Measurements from ENCODE around the gene FLNC. TPM values are rescaled to one million over a fixed set of nuclear protein-coding genes. Genes with fewer than 3 reads are reported as not detected.
A peak's percentile ranks its signal among the peaks of the same experiment; 100 is the strongest.

The FLNC gene
- polyA plus RNA-seq, 1 of the 3 experiments (the other 2 are of a cell fraction): 43.7 TPM

DNA sequence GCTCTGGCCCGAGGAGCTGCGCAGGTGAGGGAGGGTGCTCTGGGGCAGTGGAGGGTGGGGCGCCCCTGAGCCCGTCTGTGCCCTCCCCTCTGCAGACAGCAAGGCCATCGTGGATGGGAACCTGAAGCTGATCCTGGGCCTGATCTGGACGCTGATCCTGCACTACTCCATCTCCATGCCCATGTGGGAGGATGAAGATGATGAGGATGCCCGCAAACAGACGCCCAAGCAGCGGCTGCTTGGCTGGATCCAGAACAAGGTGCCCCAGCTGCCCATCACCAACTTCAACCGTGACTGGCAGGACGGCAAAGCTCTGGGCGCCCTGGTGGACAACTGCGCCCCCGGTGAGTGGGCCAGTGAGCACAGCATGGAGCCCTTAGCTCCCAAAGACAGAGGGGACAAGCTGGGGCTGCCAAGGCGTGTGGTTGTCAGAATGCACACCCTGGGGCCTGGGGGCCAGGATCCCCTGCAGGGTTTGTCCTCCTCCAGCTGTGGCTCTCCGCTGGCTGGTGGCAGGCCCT is 5.1 kb downstream of the FLNC start:
- TF ChIP-seq POLR2AphosphoS5 (IDR thresholded peaks at IDR 0.05; ENCODE audit: low read depth, low read length) (no peak), RCOR1 (IDR thresholded peaks at IDR 0.05; ENCODE audit: low read length) (no peak), FOXJ3 (CRISPR knock-in tag; IDR thresholded peaks at IDR 0.05) (no peak), YY1 (IDR thresholded peaks at IDR 0.05; ENCODE audit: low read depth) (no peak)
- POLR2A ChIA-PET: no interaction called here
- H3K36me3 ChIP-seq (replicated peaks in 1 of 2; ENCODE audit: control insufficient read depth in 1 of 2, insufficient read depth in 2 of 2, low read length in 1 of 2): peaks cover 50 to 53% of the 10 kb centered on the region in 2 experiments
- peaks cover 19 to 30% of the 10 kb centered on the region in 2 experiments; a peak in 3 of 4 replicates for H3K4me1 ChIP-seq (ENCODE audit: control insufficient read depth in 1 of 2, insufficient read depth in 2 of 2, low read depth in 1 of 2, low read length in 1 of 2)
- H3K79me2 ChIP-seq (ENCODE audit: insufficient read depth): peaks cover 79% of the 10 kb centered on the region
- peak overlapping the region in 1 of 2 experiments; percentile 85; a peak in 1 of 4 replicates for H3K27ac ChIP-seq (ENCODE audit: low read depth in 2 of 2, low read length in 1 of 2)
- no peak overlapping the region for H3K9ac ChIP-seq
- no peak overlapping the region for H2AFZ ChIP-seq (ENCODE audit: low read depth)
- H3K9me2 ChIP-seq: no peaks in the 10 kb centered on the region
- H3K4me3 ChIP-seq (ENCODE audit: low read depth in 2 of 2, low read length in 1 of 2): no peak overlapping the region
- no peaks in the 10 kb centered on the region for H3K9me3 ChIP-seq
- peaks cover 18% of the 10 kb centered on the region for H3F3A ChIP-seq (replicated peaks; ENCODE audit: insufficient read depth)
- no peaks in the 10 kb centered on the region for H3K27me3 ChIP-seq (ENCODE audit: insufficient read depth)
- H3K4me2 ChIP-seq: 0 out of 2 replicates have a peak overlapping the region, but pooled peaks have one; percentile 0
- H4K20me1 ChIP-seq (ENCODE audit: insufficient read depth): peaks cover 86% of the 10 kb centered on the region
- DNase-seq: peak; percentile 39
- 93% methylated on average over 10 of the region's 16 CpGs for WGBS (ENCODE audit: low lambda C conversion rate)
- CTCF ChIA-PET: interaction anchor here (0.8 to 2.6 kb wide), 4 partner anchors 16 to 45 kb away, joined by 3 to 11 read pairs (median 6); partner anchors contain the start of gene ATP6V1F

DNA sequence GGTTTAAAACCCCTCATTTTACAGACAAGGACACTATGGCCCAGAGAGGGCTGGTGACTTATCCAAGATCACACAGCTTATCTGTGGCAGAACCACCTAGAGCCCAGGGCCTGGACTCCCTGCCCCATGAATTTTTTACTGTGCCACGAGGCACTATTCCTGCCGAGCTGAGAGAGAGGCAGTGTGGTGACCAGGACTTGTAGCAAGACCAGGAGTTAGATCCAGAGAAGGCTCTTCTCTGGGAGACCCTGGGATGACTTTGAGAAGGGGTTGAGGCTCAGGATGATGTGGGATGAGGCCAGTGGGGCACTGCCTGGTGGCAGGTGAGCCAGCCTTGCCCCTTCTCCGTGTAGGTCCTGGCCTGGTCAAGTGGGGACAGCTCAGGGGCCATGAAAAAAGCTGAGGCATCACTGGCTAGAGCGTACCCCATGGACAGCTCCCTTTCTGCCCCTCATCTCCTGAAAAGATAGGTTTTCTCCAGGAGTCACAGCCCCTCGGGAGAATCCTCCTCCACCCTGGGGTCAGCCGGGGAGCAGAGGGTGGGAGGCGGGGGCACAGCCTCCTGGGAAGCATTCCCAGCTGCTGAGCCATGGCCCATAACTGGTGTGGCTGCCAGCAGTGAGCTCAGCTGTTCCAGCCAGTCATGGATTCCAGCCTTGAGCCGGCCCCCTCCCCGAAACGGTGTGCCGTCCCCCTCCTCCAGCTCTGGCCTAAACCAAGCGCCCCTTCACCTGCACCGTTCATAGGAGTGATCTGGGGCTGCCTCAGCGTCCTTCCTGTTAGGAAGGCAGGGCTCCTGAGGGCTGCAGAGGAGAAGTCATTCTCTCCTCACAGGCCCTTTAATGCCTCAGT is 5.8 kb downstream of the FLNC start:
- peaks cover 93% of the 10 kb centered on the region for H4K20me1 ChIP-seq (ENCODE audit: insufficient read depth)
- H3K4me3 ChIP-seq (ENCODE audit: low read depth in 2 of 2, low read length in 1 of 2): no peak overlapping the region
- no peaks in the 10 kb centered on the region for H3K9me2 ChIP-seq
- no peaks in the 10 kb centered on the region for H3K9me3 ChIP-seq
- WGBS (ENCODE audit: low lambda C conversion rate): 80% methylated on average over 9 of the region's 14 CpGs
- H3K27ac ChIP-seq (ENCODE audit: low read depth in 2 of 2, low read length in 1 of 2): peak overlapping the region in 1 of 2 experiments; percentile 47; a peak in 1 of 4 replicates
- no peaks in the 10 kb centered on the region for H3K27me3 ChIP-seq (ENCODE audit: insufficient read depth)
- TF ChIP-seq, protein P1, sequence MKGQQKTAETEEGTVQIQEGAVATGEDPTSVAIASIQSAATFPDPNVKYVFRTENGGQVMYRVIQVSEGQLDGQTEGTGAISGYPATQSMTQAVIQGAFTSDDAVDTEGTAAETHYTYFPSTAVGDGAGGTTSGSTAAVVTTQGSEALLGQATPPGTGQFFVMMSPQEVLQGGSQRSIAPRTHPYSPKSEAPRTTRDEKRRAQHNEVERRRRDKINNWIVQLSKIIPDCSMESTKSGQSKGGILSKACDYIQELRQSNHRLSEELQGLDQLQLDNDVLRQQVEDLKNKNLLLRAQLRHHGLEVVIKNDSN (IDR thresholded peaks at IDR 0.05; ENCODE audit: borderline replicate concordance, low read depth): no peak
- TF ChIP-seq FOXM1 (IDR thresholded peaks at IDR 0.05; ENCODE audit: low read depth) (no peak), YY1 (IDR thresholded peaks at IDR 0.05; ENCODE audit: low read depth) (no peak), TAF1 (IDR thresholded peaks at IDR 0.05; ENCODE audit: borderline replicate concordance, low read depth, low read length) (no peak), ZBTB33 (IDR thresholded peaks at IDR 0.05; ENCODE audit: borderline replicate concordance, low read depth) (no peak)
- ChIA-PET CTCF (interaction anchor here (0.8 to 2.6 kb wide), 7 partner anchors 17 to 438 kb away, joined by 3 to 11 read pairs (median 3); partner anchors contain the start of gene ATP6V1F), POLR2A (no interaction called here)
- no peak for DNase-seq
- H3K79me2 ChIP-seq (ENCODE audit: insufficient read depth): peaks cover 75% of the 10 kb centered on the region
- H2AFZ ChIP-seq (ENCODE audit: low read depth): no peak overlapping the region
- no peak overlapping the region for H3K9ac ChIP-seq
- no peak overlapping the region for H3K4me2 ChIP-seq
- peaks cover 57% of the 10 kb centered on the region in 2 experiments for H3K36me3 ChIP-seq (replicated peaks in 1 of 2; ENCODE audit: control insufficient read depth in 1 of 2, insufficient read depth in 2 of 2, low read length in 1 of 2)
- H3K4me1 ChIP-seq (ENCODE audit: control insufficient read depth in 1 of 2, insufficient read depth in 2 of 2, low read depth in 1 of 2, low read length in 1 of 2): peaks cover 19 to 25% of the 10 kb centered on the region in 2 experiments; a peak in 3 of 4 replicates
- H3F3A ChIP-seq (replicated peaks; ENCODE audit: insufficient read depth): peaks cover 18% of the 10 kb centered on the region

All from SK-N-SH (cell line).